PC-9 (cell line): ENCODE measurements around the gene NTNG1. TPM values are rescaled to one million over a fixed set of nuclear protein-coding genes. Genes with fewer than 3 reads are reported as not detected.

Experiments
- BruUV-seq: library from RNA; stranded (reverse); fragments of 400-500 nt; replicated peaks from 2 replicates; lab custom pipeline; 2021; lab: Mats Ljungman, UMichigan
- CTCF ChIA-PET: fragments of 300-600 bp; sonication (Branson Sonifier 250); formaldehyde crosslinking; loops from one replicate; lab custom pipeline; 2022; ENCODE audit warnings: antibody characterized with exemption; lab: Charles Lee
- POLR2A ChIA-PET: fragments of 300-600 bp; sonication (Branson Sonifier 250); formaldehyde crosslinking; loops from one replicate; lab custom pipeline; 2022; ENCODE audit warnings: antibody characterized with exemption; ENCODE audit not compliant: unreplicated experiment; lab: Charles Lee
- DNase-seq, 2 experiments: peaks; one replicate each; pipeline versions ENCODE4 v3.0.0 to v3.0.0-alpha.2; 2015 to 2022; ENCODE audit warnings: mixed read lengths in 1 of 2
- H2AFZ ChIP-seq: fragments of 200-600 bp; sonication (generic); 2 replicates; pipeline ENCODE4 v1.8.1; 2017; ENCODE audit warnings: antibody characterized with exemption
- H3F3A ChIP-seq: fragments of 200-600 bp; sonication (generic); 2 replicates; pipeline ENCODE4 v1.8.1; 2017; ENCODE audit warnings: antibody characterized with exemption, mild to moderate bottlenecking, low read depth; ENCODE audit not compliant: insufficient read depth
- H3K27ac ChIP-seq: fragments of 200-600 bp; sonication (generic); 2 replicates; pipeline ENCODE4 v1.6.1; 2016; ENCODE audit warnings: mixed run types
- H3K27me3 ChIP-seq: fragments of 200-600 bp; sonication (generic); 2 replicates; pipeline ENCODE4 v1.6.1; 2016; ENCODE audit warnings: low read depth, mixed run types; ENCODE audit not compliant: insufficient read depth
- H3K36me3 ChIP-seq: fragments of 200-600 bp; sonication (generic); 2 replicates; pipeline ENCODE4 v1.6.1; 2016; ENCODE audit warnings: low read depth, mixed run types
- H3K4me1 ChIP-seq: fragments of 200-600 bp; sonication (generic); replicated peaks from 2 replicates; pipeline ENCODE4 v1.6.1; 2016; ENCODE audit warnings: mixed run types; ENCODE audit not compliant: insufficient read depth
- H3K4me2 ChIP-seq: fragments of 200-600 bp; sonication (generic); 2 replicates; pipeline ENCODE4 v1.6.1; 2017; ENCODE audit warnings: mixed run types
- H3K4me3 ChIP-seq: fragments of 200-600 bp; sonication (generic); 2 replicates; pipeline ENCODE4 v1.6.1; 2016; ENCODE audit warnings: mixed run types
- H3K79me2 ChIP-seq: fragments of 200-600 bp; sonication (generic); 2 replicates; pipeline ENCODE4 v1.6.1; 2017; ENCODE audit warnings: low read depth, mixed run types
- H3K9me2 ChIP-seq: fragments of 200-600 bp; sonication (generic); 2 replicates; pipeline ENCODE4 v1.8.1; 2017; ENCODE audit warnings: mild to moderate bottlenecking; ENCODE audit not compliant: insufficient read depth
- H3K9me3 ChIP-seq: fragments of 200-600 bp; sonication (generic); 2 replicates; pipeline ENCODE4 v1.8.1; 2016; ENCODE audit warnings: low read depth; ENCODE audit not compliant: insufficient read depth
- H4K20me1 ChIP-seq: fragments of 200-600 bp; sonication (generic); 2 replicates; pipeline ENCODE4 v1.8.1; 2017; ENCODE audit not compliant: insufficient read depth
- CTCF ChIP-seq: fragments of 200-600 bp; sonication (generic); conservative IDR thresholded peaks from 2 replicates; pipeline ENCODE4 v1.6.1; 2017; ENCODE audit warnings: mixed run types, antibody characterized with exemption, mild to moderate bottlenecking, moderate library complexity
- EZH2 ChIP-seq: fragments of 200-600 bp; sonication (generic); IDR thresholded peaks from 2 replicates; pipeline ENCODE4 v1.8.0; 2017; ENCODE audit warnings: antibody characterized with exemption, low read depth
- intact Hi-C: fragments of 100-400 bp; cut with micrococcal nuclease; formaldehyde crosslinking; loops from one replicate; pipeline ENCODE4 v1.10.0; 2022; ENCODE audit not compliant: unreplicated experiment
- total RNA-seq: library from RNA; stranded (reverse); gene quantifications from 2 replicates; pipeline ENCODE4 v1.2.3, GENCODE V29; 2021

NTNG1 gene
- total RNA-seq, 1 experiment from 2014 or later = not detected

- Histone ChIP-seq H3F3A (no peaks in the 10 kb centered on the region), H3K4me3 (no peak overlapping the region), H3K4me2 (no peak overlapping the region), H3K27me3 (0 out of 2 replicates have a peak, but pooled peaks cover 4% of the 10 kb centered on the region), H3K27ac (no peak overlapping the region), H2AFZ (no peak overlapping the region), H3K36me3 (no peaks in the 10 kb centered on the region), H3K4me1 (no peaks in the 10 kb centered on the region), H3K9me3 (no peaks in the 10 kb centered on the region), H3K79me2 (no peaks in the 10 kb centered on the region), H4K20me1 (no peaks in the 10 kb centered on the region), H3K9me2 (no peaks in the 10 kb centered on the region)
- TF ChIP-seq CTCF (no peak), EZH2 (no peak)
- intact Hi-C loops = no loop called here
- CTCF ChIA-PET = no interaction called here
- no peak for DNase-seq
- POLR2A ChIA-PET = no interaction called here
- no TSS peak for BruUV-seq
Observed at GRCh38 chr1:107480548-107481415, 339.9 kb downstream of the NTNG1 start.

DNA sequence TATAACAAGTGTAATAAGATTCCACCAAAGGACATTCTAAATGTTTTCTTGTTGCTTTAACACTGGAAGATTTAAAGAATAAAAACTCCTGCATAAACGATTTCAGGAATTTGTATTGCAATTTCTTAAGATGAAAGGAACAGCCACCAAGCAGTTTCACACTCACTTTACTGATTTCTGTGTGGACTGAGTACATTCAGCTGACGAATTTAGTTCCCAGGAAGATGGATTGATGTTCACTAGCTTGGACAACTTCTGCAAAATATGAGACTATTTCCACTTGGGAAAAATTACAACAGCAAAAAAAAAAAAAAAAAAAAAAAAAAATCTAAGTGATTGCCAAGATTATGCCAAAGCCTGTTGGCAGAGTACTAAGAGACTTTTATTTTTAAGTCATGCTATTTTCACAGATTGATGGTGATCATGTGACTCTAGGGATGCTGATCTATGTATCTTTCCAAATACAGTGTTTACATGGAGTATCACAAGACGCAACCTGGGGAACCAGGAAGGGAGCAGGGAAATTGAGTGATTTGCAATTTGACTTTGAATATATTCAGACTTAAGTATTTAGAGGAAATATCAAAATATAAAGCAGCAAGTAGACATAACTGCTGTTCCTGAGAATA, 341.0 kb downstream of the NTNG1 start:
- Histone ChIP-seq H3K79me2 (no peaks in the 10 kb centered on the region), H3K4me3 (no peak overlapping the region), H3K9me3 (no peaks in the 10 kb centered on the region), H3K4me1 (no peaks in the 10 kb centered on the region), H2AFZ (no peak overlapping the region), H3K4me2 (no peak overlapping the region), H3K27ac (no peak overlapping the region), H3K9me2 (no peaks in the 10 kb centered on the region), H3K36me3 (no peaks in the 10 kb centered on the region), H4K20me1 (no peaks in the 10 kb centered on the region), H3F3A (no peaks in the 10 kb centered on the region), H3K27me3 (0 out of 2 replicates have a peak, but pooled peaks cover 4% of the 10 kb centered on the region)
- intact Hi-C loops = no loop called here
- ChIA-PET CTCF (no interaction called here), POLR2A (no interaction called here)
- no TSS peak for BruUV-seq
- DNase-seq = no peak
- TF ChIP-seq CTCF = no peak

GRCh38 chr1:107483949-107484348, 343.1 kb downstream of the NTNG1 start:
- no peaks in the 10 kb centered on the region for H3K36me3 ChIP-seq
- no peak for DNase-seq
- no peak for TF ChIP-seq EZH2
- TF ChIP-seq CTCF = no peak
- 0 out of 2 replicates have a peak, but pooled peaks cover 4% of the 10 kb centered on the region for H3K27me3 ChIP-seq
- no peak overlapping the region for H3K4me3 ChIP-seq
- no peaks in the 10 kb centered on the region for H4K20me1 ChIP-seq
- intact Hi-C loops = no loop called here
- no peaks in the 10 kb centered on the region for H3K4me1 ChIP-seq
- no peaks in the 10 kb centered on the region for H3K79me2 ChIP-seq
- no peaks in the 10 kb centered on the region for H3K9me2 ChIP-seq
- ChIA-PET CTCF (no interaction called here), POLR2A (no interaction called here)
- BruUV-seq = no TSS peak
- no peak overlapping the region for H3K4me2 ChIP-seq
- no peak overlapping the region for H2AFZ ChIP-seq
- H3K9me3 ChIP-seq = no peaks in the 10 kb centered on the region
- no peaks in the 10 kb centered on the region for H3F3A ChIP-seq
- H3K27ac ChIP-seq = no peak overlapping the region
